Heart left ventricle (tissue), 13 donors: ENCODE measurements around the gene ATG9B.

Experiments
- CTCF ChIP-seq, 12 donors: fragments of 200-600 bp; sonication (generic) in 4 of 12; IDR thresholded peaks; one replicate each; pipeline versions ENCODE4 v1.5.0 to v1.8.0; 2018 to 2022; ENCODE audit warnings: antibody characterized with exemption in 12 of 12, mild to moderate bottlenecking in 5 of 12
- POLR2A ChIP-seq, 2 donors: fragments of 450-650 bp; IDR thresholded peaks; one replicate each; pipeline ENCODE4 v1.6.1; 2017; ENCODE audit warnings: antibody characterized with exemption in 2 of 2, mild to moderate bottlenecking in 2 of 2, moderate library complexity in 2 of 2
- donor health status: ischemic (EF 13 %, LVEDD 7.1; RV severe dilation, severe dysfunction).
- donor health status: DM: no; HTN: yes; CAD: no.
- donor health status: DM: no; HTN: no; CAD: no.
- donor health status: ischemic (EF 25% LVEDD 6.9; RV normal size, moderate dysfunction).
- donor health status: ischemic (EF 25% LVEDD 5.7; RV mildly dilated, moderate dysfunction).
- donor health status: ischemic (EF 35%, LVEDD 5.7; RV mildly dilated, moderate dysfunction).
- donor health status: nonischemic (EF 11% LVEDD 7.7; RV severe dilation, severe dysfunction).
- donor health status: DM: yes; HTN: yes; CAD: no.
- donor health status: PGD.
- donor health status: ischemic (EF 29% LVEDD 5.4; RV normal size, mild dysfunction).
- donor health status: nonischemic (EF 23%, LVEDD 6.1; RV moderate dilation, normal function).

GRCh38 chr7:151046603-151047573 lies 22.6 kb upstream of the ATG9B start:
- no peak for TF ChIP-seq CTCF (IDR thresholded peaks at IDR 0.05)
- TF ChIP-seq POLR2A (IDR thresholded peaks at IDR 0.05), result no peak
